Fibroblast of lung (primary cell): Measurements from ENCODE around the gene PDCL3. TPM values are rescaled to one million over a fixed set of nuclear protein-coding genes. Genes with fewer than 3 reads are reported as not detected.

Experiments used
- DNase-seq, 2 donors: peaks; one replicate each; pipeline versions ENCODE4 v3.0.0 to v3.0.0-alpha.2; 2010; ENCODE audit warnings: low read depth in 2 of 2
- H2AFZ ChIP-seq: 2 replicates; pipeline ENCODE4 v1.5.1; 2012; ENCODE audit warnings: low read length, control low read depth, inconsistent platforms
- H3K27ac ChIP-seq: 2 replicates; pipeline ENCODE4 v1.5.1; 2011; ENCODE audit warnings: low read length, control low read depth; ENCODE audit not compliant: insufficient read depth
- H3K27me3 ChIP-seq: 2 replicates; pipeline ENCODE4 v1.5.1; 2011; ENCODE audit warnings: mild to moderate bottlenecking, low read length; ENCODE audit not compliant: control insufficient read depth, insufficient read depth
- H3K36me3 ChIP-seq: 2 replicates; pipeline ENCODE4 v1.5.1; 2011; ENCODE audit warnings: low read length; ENCODE audit not compliant: control insufficient read depth, insufficient read depth
- H3K4me1 ChIP-seq: 2 replicates; pipeline ENCODE4 v1.5.1; 2011; ENCODE audit warnings: low read length; ENCODE audit not compliant: control insufficient read depth, insufficient read depth; ENCODE audit errors: extremely low read depth
- H3K4me2 ChIP-seq: 2 replicates; pipeline ENCODE4 v1.5.1; 2011; ENCODE audit warnings: low read length, control low read depth; ENCODE audit not compliant: insufficient read depth; ENCODE audit errors: extremely low read depth
- H3K4me3 ChIP-seq, 4 experiments: fragments of 200-600 bp in 1 of 4; sonication (generic) in 1 of 4; replicated peaks in 1 of 4; 2 replicates each; pipeline ENCODE4 v1.5.1; 2011 to 2016; ENCODE audit warnings: low read length in 4 of 4, low read depth in 3 of 4, mild to moderate bottlenecking in 3 of 4, control low read depth in 2 of 4, inconsistent platforms in 1 of 4, mixed read lengths in 1 of 4; ENCODE audit not compliant: insufficient read depth in 1 of 4; ENCODE audit errors: control extremely low read depth in 1 of 4
- H3K79me2 ChIP-seq: 2 replicates; pipeline ENCODE4 v1.5.1; 2012; ENCODE audit warnings: mild to moderate bottlenecking, low read length, inconsistent platforms; ENCODE audit not compliant: control insufficient read depth, insufficient read depth
- H3K9ac ChIP-seq: 2 replicates; pipeline ENCODE4 v1.5.1; 2011; ENCODE audit warnings: mild to moderate bottlenecking, low read length, control low read depth; ENCODE audit not compliant: insufficient read depth
- H3K9me3 ChIP-seq: 2 replicates; pipeline ENCODE4 v1.5.1; 2012; ENCODE audit warnings: low read depth, low read length; ENCODE audit not compliant: control insufficient read depth, insufficient read depth
- H4K20me1 ChIP-seq: 2 replicates; pipeline ENCODE4 v1.5.1; 2011; ENCODE audit warnings: low read length; ENCODE audit not compliant: control insufficient read depth, insufficient read depth; ENCODE audit errors: extremely low read depth
- EZH2 ChIP-seq: IDR thresholded peaks from 2 replicates; pipeline ENCODE4 v1.5.1; 2012; ENCODE audit warnings: low read length, control low read depth, mild to moderate bottlenecking; ENCODE audit errors: missing control alignments
- polyA plus RNA-seq, 2 donors: library from polyadenylated mRNA; depleted of rRNA in 1 of 2; stranded (reverse) in 1 of 2; unstranded in 1 of 2; fragments of >200 nt; gene quantifications; 2 replicates each; pipeline ENCODE4 v1.2.1, GENCODE V29; 2011 to 2012; ENCODE audit warnings: missing spikeins in 1 of 2
- total RNA-seq: library from RNA; depleted of rRNA; stranded (reverse); fragments of >200 nt; gene quantifications from 2 replicates; pipeline ENCODE4 v1.2.1, GENCODE V29; 2014
- TF ChIP-seq, protein P1 (sequence below), 2 donors: IDR thresholded peaks in 1 of 2; conservative IDR thresholded peaks in 1 of 2; 1 replicate in 1 of 2; 2 replicates in 1 of 2; pipeline ENCODE4 v1.5.1; 2011 to 2012; ENCODE audit warnings: low read length in 2 of 2, control low read depth in 1 of 2, inconsistent platforms in 1 of 2, low read depth in 1 of 2, mild to moderate bottlenecking in 1 of 2

Gene PDCL3
- total and polyA plus RNA-seq, 2 donors (not counting 1 experiment from before 2014, with no cell fraction given), result 11.4 to 29.0 TPM

DNA sequence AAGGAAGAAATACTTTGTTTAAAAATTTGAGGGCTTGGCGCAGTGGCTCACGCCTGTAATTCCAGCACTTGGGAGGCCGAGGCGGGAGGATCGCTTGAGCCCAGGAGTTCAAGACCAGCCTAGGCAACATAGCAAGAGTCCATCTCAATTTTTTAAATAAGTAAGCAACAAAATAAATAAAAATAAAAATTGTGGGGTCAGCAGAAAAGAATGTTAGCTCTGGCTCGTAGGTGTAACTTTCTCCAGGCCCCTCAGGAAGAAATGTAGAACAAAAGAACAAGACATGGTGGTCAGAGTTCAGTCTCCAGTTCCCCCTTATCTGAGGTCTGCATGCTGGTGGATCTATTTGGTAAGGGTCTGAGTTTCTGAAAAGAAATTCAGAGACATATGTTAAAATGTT, 20.4 kb upstream of the PDCL3 start:
- H3K79me2 ChIP-seq, result no peaks in the 10 kb centered on the region
- H3K9me3 ChIP-seq, result no peaks in the 10 kb centered on the region
- H3K4me3 ChIP-seq, result no peak overlapping the region
- DNase-seq, result no peak
- no peak overlapping the region for H3K27ac ChIP-seq
- H3K36me3 ChIP-seq, result no peaks in the 10 kb centered on the region
- no peak overlapping the region for H2AFZ ChIP-seq
- H3K4me2 ChIP-seq, result no peak overlapping the region
- H4K20me1 ChIP-seq, result no peaks in the 10 kb centered on the region
- no peak overlapping the region for H3K9ac ChIP-seq
- no peaks in the 10 kb centered on the region for H3K27me3 ChIP-seq
- H3K4me1 ChIP-seq, result no peaks in the 10 kb centered on the region
- no peak for TF ChIP-seq EZH2
- TF ChIP-seq, protein P1, sequence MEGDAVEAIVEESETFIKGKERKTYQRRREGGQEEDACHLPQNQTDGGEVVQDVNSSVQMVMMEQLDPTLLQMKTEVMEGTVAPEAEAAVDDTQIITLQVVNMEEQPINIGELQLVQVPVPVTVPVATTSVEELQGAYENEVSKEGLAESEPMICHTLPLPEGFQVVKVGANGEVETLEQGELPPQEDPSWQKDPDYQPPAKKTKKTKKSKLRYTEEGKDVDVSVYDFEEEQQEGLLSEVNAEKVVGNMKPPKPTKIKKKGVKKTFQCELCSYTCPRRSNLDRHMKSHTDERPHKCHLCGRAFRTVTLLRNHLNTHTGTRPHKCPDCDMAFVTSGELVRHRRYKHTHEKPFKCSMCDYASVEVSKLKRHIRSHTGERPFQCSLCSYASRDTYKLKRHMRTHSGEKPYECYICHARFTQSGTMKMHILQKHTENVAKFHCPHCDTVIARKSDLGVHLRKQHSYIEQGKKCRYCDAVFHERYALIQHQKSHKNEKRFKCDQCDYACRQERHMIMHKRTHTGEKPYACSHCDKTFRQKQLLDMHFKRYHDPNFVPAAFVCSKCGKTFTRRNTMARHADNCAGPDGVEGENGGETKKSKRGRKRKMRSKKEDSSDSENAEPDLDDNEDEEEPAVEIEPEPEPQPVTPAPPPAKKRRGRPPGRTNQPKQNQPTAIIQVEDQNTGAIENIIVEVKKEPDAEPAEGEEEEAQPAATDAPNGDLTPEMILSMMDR (conservative IDR thresholded peaks at IDR 0.05 in 1 of 2, IDR thresholded peaks at IDR 0.05 in 1 of 2; ENCODE audit: low read depth in 1 of 2, low read length in 2 of 2), result no peak

DNA sequence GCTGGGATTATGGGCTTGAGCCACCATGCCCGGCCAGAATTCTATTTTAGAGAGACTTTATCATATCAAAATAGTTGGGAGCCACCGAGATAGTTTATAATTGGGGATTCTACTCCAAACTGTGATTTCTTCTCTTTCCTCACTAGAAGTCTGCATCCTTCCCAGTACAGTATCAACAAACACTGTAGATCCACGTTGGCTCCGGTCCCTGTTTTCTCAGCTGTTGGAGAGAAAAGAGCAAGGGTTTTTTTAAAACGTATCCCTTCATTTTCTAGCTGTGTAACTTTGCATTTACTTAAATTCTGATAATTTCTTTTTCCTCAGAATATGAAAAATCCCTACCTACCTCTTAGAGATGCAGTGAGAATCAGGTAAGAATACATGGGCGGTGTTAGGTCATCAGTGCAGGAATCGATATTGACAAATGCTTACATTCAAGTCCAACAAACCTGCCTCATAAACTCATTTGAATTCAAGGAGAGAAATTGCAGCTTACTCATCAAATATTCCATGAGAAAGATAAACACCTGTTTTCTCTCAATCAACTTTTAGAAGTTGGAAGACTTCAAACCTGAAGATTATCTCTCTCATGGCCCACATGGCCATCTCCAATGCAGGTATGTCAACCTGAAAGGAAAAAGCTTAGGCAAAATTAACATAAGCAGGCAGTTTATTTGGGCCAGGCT, 17.7 kb upstream of the PDCL3 start:
- Histone ChIP-seq H3K79me2 (no peaks in the 10 kb centered on the region), H4K20me1 (no peaks in the 10 kb centered on the region), H3K27ac (no peak overlapping the region), H3K27me3 (no peaks in the 10 kb centered on the region), H3K4me3 (no peak overlapping the region), H3K9ac (no peak overlapping the region), H3K4me1 (no peaks in the 10 kb centered on the region), H3K36me3 (no peaks in the 10 kb centered on the region), H3K4me2 (no peak overlapping the region), H3K9me3 (no peaks in the 10 kb centered on the region), H2AFZ (no peak overlapping the region)
- TF ChIP-seq, protein P1 (conservative IDR thresholded peaks at IDR 0.05 in 1 of 2, IDR thresholded peaks at IDR 0.05 in 1 of 2; ENCODE audit: low read depth in 1 of 2, low read length in 2 of 2), result no peak
- no peak for TF ChIP-seq EZH2
- no peak for DNase-seq

DNA sequence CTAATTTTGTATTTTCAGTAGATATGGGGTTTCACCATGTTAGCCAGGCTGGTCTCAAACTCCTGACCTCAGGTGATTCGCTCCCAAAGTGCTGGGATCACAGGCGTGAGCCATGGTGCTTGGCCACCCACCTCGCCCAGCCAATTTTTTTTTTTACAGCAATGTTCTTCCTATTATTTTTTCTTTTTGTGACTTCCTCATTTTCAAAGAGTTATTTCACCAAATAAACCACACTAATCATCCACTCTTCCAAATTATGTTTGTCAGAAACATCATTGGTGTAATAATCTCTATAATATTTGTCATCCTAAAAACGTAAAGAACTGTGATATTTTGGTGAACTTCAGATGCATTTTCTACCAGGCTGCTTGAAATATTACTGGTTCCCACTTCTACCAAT, 16.3 kb upstream of the PDCL3 start:
- Histone ChIP-seq H3K9me3 (no peaks in the 10 kb centered on the region), H3K9ac (no peak overlapping the region), H3K4me2 (no peak overlapping the region), H3K4me3 (no peak overlapping the region), H3K27ac (no peak overlapping the region), H3K36me3 (no peaks in the 10 kb centered on the region), H2AFZ (no peak overlapping the region), H3K79me2 (no peaks in the 10 kb centered on the region), H4K20me1 (no peaks in the 10 kb centered on the region), H3K4me1 (no peaks in the 10 kb centered on the region), H3K27me3 (no peaks in the 10 kb centered on the region)
- TF ChIP-seq, protein P1 (conservative IDR thresholded peaks at IDR 0.05 in 1 of 2, IDR thresholded peaks at IDR 0.05 in 1 of 2; ENCODE audit: low read depth in 1 of 2, low read length in 2 of 2), result no peak
- TF ChIP-seq EZH2, result no peak
- no peak for DNase-seq
